Neuronal stem cell (in vitro differentiated cells): ENCODE results near the gene LPCAT1.

Experiments
- DNase-seq: peaks from one replicate; pipeline ENCODE4 v3.0.0-alpha.2; 2013; ENCODE audit warnings: low spot score
- H2AFZ ChIP-seq: one replicate; pipeline ENCODE4 v1.6.1; 2013; ENCODE audit warnings: mild to moderate bottlenecking, low read length, inconsistent platforms
- H2AK5ac ChIP-seq: 2 replicates; pipeline ENCODE4 v1.6.1; 2013; ENCODE audit warnings: low read depth, mild to moderate bottlenecking, inconsistent platforms, low read length, moderate library complexity, mixed read lengths
- H2BK120ac ChIP-seq: 2 replicates; pipeline ENCODE4 v1.6.1; 2013; ENCODE audit warnings: low read depth, mild to moderate bottlenecking, inconsistent platforms, low read length, moderate library complexity, mixed read lengths
- H2BK12ac ChIP-seq: one replicate; pipeline ENCODE4 v1.6.1; 2013; ENCODE audit warnings: low read length, inconsistent platforms
- H2BK15ac ChIP-seq: 2 replicates; pipeline ENCODE4 v1.6.1; 2013; ENCODE audit warnings: mild to moderate bottlenecking, low read length, inconsistent platforms, mixed read lengths
- H2BK5ac ChIP-seq: one replicate; pipeline ENCODE4 v1.6.1; 2013; ENCODE audit warnings: inconsistent platforms, mild to moderate bottlenecking, low read length, moderate library complexity
- H3K14ac ChIP-seq: one replicate; pipeline ENCODE4 v1.6.1; 2013; ENCODE audit warnings: low read length, inconsistent platforms
- H3K18ac ChIP-seq: 2 replicates; pipeline ENCODE4 v1.6.1; 2013; ENCODE audit warnings: low read length, inconsistent platforms
- H3K23ac ChIP-seq: 2 replicates; pipeline ENCODE4 v1.6.1; 2013; ENCODE audit warnings: low read depth, mild to moderate bottlenecking, mixed read lengths, low read length, inconsistent platforms; ENCODE audit not compliant: poor library complexity
- H3K27ac ChIP-seq: replicated peaks from 3 replicates; pipeline ENCODE4 v1.5.1; 2013; ENCODE audit warnings: low read length, inconsistent platforms
- H3K27me3 ChIP-seq, 3 experiments: 2 replicates each; pipeline ENCODE4 v1.6.1; 2013; ENCODE audit warnings: low read length in 3 of 3, mild to moderate bottlenecking in 2 of 3, inconsistent platforms in 1 of 3, low read depth in 1 of 3, mixed read lengths in 1 of 3, moderate library complexity in 1 of 3; ENCODE audit not compliant: control insufficient read depth in 3 of 3, insufficient read depth in 3 of 3
- H3K36me3 ChIP-seq, 2 donors: replicated peaks in 1 of 2; 2 replicates each; pipeline ENCODE4 v1.6.1; 2013; ENCODE audit warnings: low read length in 2 of 2; ENCODE audit not compliant: control insufficient read depth in 2 of 2, insufficient read depth in 2 of 2
- H3K4ac ChIP-seq: 2 replicates; pipeline ENCODE4 v1.6.1; 2013; ENCODE audit warnings: inconsistent platforms, mild to moderate bottlenecking, low read length, moderate library complexity
- H3K4me1 ChIP-seq, 2 donors: 1 replicate in 1 of 2; 2 replicates in 1 of 2; pipeline ENCODE4 v1.6.1; 2013; ENCODE audit warnings: low read length in 2 of 2, low read depth in 1 of 2; ENCODE audit not compliant: control insufficient read depth in 2 of 2, insufficient read depth in 1 of 2
- H3K4me2 ChIP-seq: one replicate; pipeline ENCODE4 v1.6.1; 2013; ENCODE audit warnings: mild to moderate bottlenecking, low read length, inconsistent platforms; ENCODE audit not compliant: insufficient read depth, poor library complexity, severe bottlenecking
- H3K4me3 ChIP-seq, 2 donors: 2 replicates each; pipeline ENCODE4 v1.5.1; 2013; ENCODE audit warnings: low read length in 2 of 2, mild to moderate bottlenecking in 2 of 2, inconsistent platforms in 1 of 2, moderate library complexity in 1 of 2
- H3K79me1 ChIP-seq: one replicate; pipeline ENCODE4 v1.6.1; 2013; ENCODE audit warnings: low read depth, mild to moderate bottlenecking, inconsistent platforms, low read length, moderate library complexity
- H3K9ac ChIP-seq: one replicate; pipeline ENCODE4 v1.6.1; 2013; ENCODE audit warnings: mild to moderate bottlenecking, low read depth, low read length, inconsistent platforms; ENCODE audit not compliant: poor library complexity
- H3K9me3 ChIP-seq, 2 donors: replicated peaks in 1 of 2; 2 replicates each; pipeline versions ENCODE3 to v1.6.1; 2013; ENCODE audit warnings: low read length in 2 of 2, mild to moderate bottlenecking in 2 of 2, inconsistent platforms in 1 of 2, low read depth in 1 of 2, mixed read lengths in 1 of 2, moderate library complexity in 1 of 2; ENCODE audit not compliant: control insufficient read depth in 2 of 2, insufficient read depth in 1 of 2
- H4K8ac ChIP-seq: one replicate; pipeline ENCODE4 v1.6.1; 2013; ENCODE audit warnings: low read depth, mild to moderate bottlenecking, inconsistent platforms, low read length, moderate library complexity
- H4K91ac ChIP-seq: one replicate; pipeline ENCODE4 v1.6.1; 2013; ENCODE audit warnings: low read length, low read depth, mild to moderate bottlenecking, inconsistent platforms; ENCODE audit not compliant: poor library complexity
- WGBS, 2 donors: extraction: QIAGEN DNeasy Blood & Tissue Kit; methylation state at CpG; one replicate each; pipeline ENCODE4 v1.1.7; 2013; ENCODE audit warnings: missing lambda C conversion rate in 2 of 2, mixed read lengths in 1 of 2; ENCODE audit not compliant: insufficient read length in 2 of 2, insufficient replicate concordance in 1 of 2; ENCODE audit errors: extremely low coverage in 2 of 2; 5-methylcytosine and 5-hydroxymethylcytosine counted together

LPCAT1 gene

DNA sequence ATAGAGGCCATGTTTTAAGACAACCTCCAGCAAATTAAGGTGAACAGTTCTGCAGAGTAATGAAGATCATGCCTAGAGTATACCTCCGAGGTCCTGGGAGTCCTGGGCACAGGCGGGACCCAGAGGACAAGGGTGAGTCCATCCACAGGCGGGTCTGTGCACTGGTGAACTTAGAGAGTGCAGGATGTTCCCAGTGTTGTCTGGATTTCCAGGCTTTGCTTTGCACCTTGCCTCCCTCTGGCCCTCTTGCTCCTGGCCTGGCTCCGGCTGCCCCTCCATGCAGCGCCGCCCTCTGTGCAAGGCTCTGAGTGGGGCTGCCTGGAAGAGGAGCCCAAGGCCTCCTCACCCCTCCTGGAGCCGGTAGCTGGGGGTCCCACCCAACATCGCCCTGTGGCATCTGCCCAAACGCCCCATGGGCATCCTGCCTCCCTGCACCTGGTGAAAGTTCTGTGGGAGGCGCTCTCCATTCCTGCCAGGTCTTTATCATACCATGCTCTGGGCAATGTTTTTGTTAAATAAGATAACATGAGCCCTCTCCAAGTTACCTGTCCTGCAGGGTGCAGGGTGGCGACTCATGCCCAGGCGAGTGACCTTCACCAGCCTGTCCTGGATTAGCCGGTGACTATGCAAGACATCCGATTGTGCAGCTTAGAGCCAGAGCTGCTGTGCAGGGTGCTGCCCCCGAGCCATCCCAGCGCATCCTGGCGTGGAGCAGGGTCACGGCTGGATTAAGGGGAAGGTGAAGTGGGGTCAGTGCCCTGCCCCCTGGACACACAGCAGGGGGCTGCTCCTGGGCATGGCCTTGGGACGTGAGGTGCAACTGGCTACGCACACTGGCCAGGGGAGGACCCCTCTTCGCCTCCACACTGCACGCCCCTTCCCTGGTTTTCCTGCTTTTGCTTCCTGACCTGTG is 41.3 kb upstream of the LPCAT1 start:
- H3K4me2 ChIP-seq, result no peak overlapping the region
- no peak overlapping the region for H3K4me3 ChIP-seq
- H3K23ac ChIP-seq, result peak overlapping the region; percentile 80
- H3K27me3 ChIP-seq, result no peaks in the 10 kb centered on the region
- peaks cover 0 to 2% of the 10 kb centered on the region in 2 donors for H3K36me3 ChIP-seq
- no peak overlapping the region for H3K27ac ChIP-seq
- H3K4ac ChIP-seq, result no peak overlapping the region
- H3K9me3 ChIP-seq, result no peaks in the 10 kb centered on the region
- H4K91ac ChIP-seq, result no peak overlapping the region
- H3K4me1 ChIP-seq, result peaks cover 0 to 5% of the 10 kb centered on the region in 2 donors
- peak overlapping the region; percentile 48 for H3K18ac ChIP-seq
- no peak overlapping the region for H2BK5ac ChIP-seq
- no peak overlapping the region for H4K8ac ChIP-seq
- WGBS, 2 donors, result no CpG with 5 or more reads among the region's 22 CpGs
- H3K79me1 ChIP-seq, result no peaks in the 10 kb centered on the region
- no peak overlapping the region for H2AK5ac ChIP-seq
- H3K9ac ChIP-seq, result peak overlapping the region; percentile 30
- H2BK120ac ChIP-seq, result no peak overlapping the region
- H2BK15ac ChIP-seq, result no peak overlapping the region
- no peak overlapping the region for H3K14ac ChIP-seq
- no peak overlapping the region for H2AFZ ChIP-seq
- H2BK12ac ChIP-seq, result no peak overlapping the region
- DNase-seq, result no peak

DNA sequence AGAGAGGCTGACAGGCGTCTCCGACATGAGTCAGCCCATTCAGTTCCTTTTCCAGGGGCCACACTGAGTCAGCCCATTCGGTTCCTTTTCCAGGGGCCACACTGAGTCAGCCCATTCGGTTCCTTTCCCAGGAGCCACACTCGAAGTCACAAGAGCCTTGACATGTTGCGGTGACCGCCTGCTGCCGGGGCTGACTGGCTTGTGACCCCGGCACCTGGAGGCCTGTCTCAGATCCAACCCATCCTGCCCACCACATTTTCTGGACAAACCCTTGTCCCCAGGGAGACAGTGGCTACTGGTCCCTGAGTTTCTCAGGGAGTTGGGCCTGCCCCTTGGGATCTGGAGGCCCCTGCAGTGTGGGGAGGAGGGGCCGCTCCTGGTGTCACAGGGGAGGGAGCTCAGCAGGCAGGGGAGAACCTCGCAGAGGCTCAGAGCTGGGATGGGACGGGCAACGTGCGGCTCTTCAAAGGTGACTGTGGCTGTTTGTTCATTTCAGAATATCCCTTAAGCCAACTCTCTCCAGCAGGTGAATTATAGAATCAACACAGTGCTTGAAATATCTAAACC is 40.5 kb upstream of the LPCAT1 start:
- peaks cover 0 to 2% of the 10 kb centered on the region in 2 donors for H3K36me3 ChIP-seq
- no peak overlapping the region for H3K27ac ChIP-seq
- H3K4me1 ChIP-seq, result peaks cover 0 to 5% of the 10 kb centered on the region in 2 donors
- H2BK120ac ChIP-seq, result no peak overlapping the region
- DNase-seq, result no peak
- H2BK12ac ChIP-seq, result no peak overlapping the region
- WGBS, 2 donors, result no CpG with 5 or more reads among the region's 14 CpGs
- no peak overlapping the region for H2AK5ac ChIP-seq
- H3K4me3 ChIP-seq, result no peak overlapping the region
- peak overlapping the region; percentile 65 for H3K18ac ChIP-seq
- no peaks in the 10 kb centered on the region for H3K27me3 ChIP-seq
- H2BK15ac ChIP-seq, result no peak overlapping the region
- H3K79me1 ChIP-seq, result no peaks in the 10 kb centered on the region
- H3K4me2 ChIP-seq, result no peak overlapping the region
- H3K9me3 ChIP-seq, result no peaks in the 10 kb centered on the region
- H3K9ac ChIP-seq, result no peak overlapping the region
- H3K4ac ChIP-seq, result no peak overlapping the region
- H3K23ac ChIP-seq, result peak overlapping the region; percentile 43
- no peak overlapping the region for H3K14ac ChIP-seq
- no peak overlapping the region for H4K8ac ChIP-seq
- no peak overlapping the region for H4K91ac ChIP-seq
- H2AFZ ChIP-seq, result no peak overlapping the region
- H2BK5ac ChIP-seq, result no peak overlapping the region

DNA sequence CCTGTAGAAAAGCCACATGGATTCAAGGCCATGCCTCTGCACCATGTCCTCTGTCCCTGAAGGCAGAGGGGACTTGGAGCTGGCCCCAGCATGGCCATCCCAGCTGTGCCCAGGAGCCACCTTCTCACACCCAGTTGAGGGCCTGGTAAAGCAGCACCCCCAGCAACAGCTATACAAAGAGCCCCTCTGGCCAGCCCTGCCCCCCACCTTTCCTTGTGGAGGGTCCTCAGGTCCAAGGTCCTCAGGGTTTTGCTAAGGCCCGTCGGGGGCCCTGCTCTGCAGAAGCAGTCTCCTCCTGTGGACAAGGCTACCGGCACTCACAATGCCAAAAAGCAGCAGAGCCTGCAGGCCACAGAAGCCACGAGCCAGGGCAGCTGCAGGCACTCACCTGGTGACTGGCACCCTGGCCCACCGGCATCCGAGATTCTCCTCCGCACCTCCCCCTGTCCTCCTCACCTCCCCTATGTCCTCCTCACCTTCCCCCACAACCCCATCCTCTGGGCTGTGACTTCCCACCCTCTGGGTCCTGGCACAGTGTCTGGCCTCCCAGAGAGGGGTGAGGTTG is 39.9 kb upstream of the LPCAT1 start:
- Histone ChIP-seq H2AFZ (no peak overlapping the region), H2BK12ac (no peak overlapping the region), H3K14ac (peak overlapping the region; percentile 71), H2BK15ac (no peak overlapping the region), H3K9ac (no peak overlapping the region), H2BK120ac (no peak overlapping the region), H3K36me3 (peaks cover 0 to 2% of the 10 kb centered on the region in 2 donors), H3K27me3 (no peaks in the 10 kb centered on the region), H3K79me1 (no peaks in the 10 kb centered on the region), H2AK5ac (peak overlapping the region; percentile 75), H3K4me2 (no peak overlapping the region), H3K4me3 (no peak overlapping the region), H3K18ac (peak overlapping the region; percentile 71), H3K4ac (no peak overlapping the region), H3K27ac (no peak overlapping the region), H3K23ac (peak overlapping the region; percentile 43), H3K9me3 (no peaks in the 10 kb centered on the region), H3K4me1 (peaks cover 0 to 5% of the 10 kb centered on the region in 2 donors), H2BK5ac (no peak overlapping the region), H4K91ac (no peak overlapping the region), H4K8ac (no peak overlapping the region)
- WGBS, 2 donors, result no CpG with 5 or more reads among the region's 7 CpGs
- no peak for DNase-seq

DNA sequence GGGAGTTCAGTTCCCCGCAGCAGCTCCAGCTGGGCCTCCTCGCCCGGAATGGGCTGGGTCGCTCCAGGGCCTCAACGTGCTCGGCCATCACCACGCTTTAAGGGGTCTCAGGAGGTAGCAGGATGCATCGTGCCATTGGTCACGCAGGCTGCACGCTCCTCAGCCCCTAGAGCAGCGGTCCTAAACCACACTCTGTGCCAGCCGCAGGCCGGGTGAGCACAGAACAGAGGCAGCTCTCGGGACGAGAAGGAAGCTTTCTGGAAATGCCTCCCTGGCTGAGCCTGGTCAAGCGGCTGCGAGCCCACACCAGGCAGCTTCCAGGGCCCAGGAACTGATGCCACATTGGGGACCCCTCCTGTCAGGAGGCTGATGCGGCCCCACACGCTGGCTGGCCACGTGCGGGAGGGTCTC is 39.3 kb upstream of the LPCAT1 start:
- Histone ChIP-seq H2BK120ac (no peak overlapping the region), H3K36me3 (peaks cover 0 to 2% of the 10 kb centered on the region in 2 donors), H3K4me3 (no peak overlapping the region), H2AK5ac (peak overlapping the region; percentile 75), H4K8ac (no peak overlapping the region), H3K4ac (no peak overlapping the region), H2BK5ac (no peak overlapping the region), H3K27me3 (no peaks in the 10 kb centered on the region), H2BK12ac (no peak overlapping the region), H3K79me1 (no peaks in the 10 kb centered on the region), H3K4me1 (peaks cover 0 to under 1% of the 10 kb centered on the region in 2 donors), H3K27ac (no peak overlapping the region), H3K9me3 (no peaks in the 10 kb centered on the region), H3K4me2 (no peak overlapping the region), H3K18ac (peak overlapping the region; percentile 80), H4K91ac (no peak overlapping the region), H2AFZ (no peak overlapping the region), H2BK15ac (no peak overlapping the region), H3K23ac (peak overlapping the region; percentile 73), H3K14ac (peak overlapping the region; percentile 71), H3K9ac (no peak overlapping the region)
- no peak for DNase-seq
- no CpG with 5 or more reads among the region's 21 CpGs for WGBS, 2 donors
